Measurements from ENCODE around the gene ATP6V1F. TPM values are rescaled to one million over a fixed set of nuclear protein-coding genes. Genes with fewer than 3 reads are reported as not detected.

ATP6V1F gene
- polyA plus RNA-seq, 5 donors: 103 to 141 (median 116) TPM

- DNase-seq: peak; percentile 93
Measured at GRCh38 chr7:128833148-128833945, 29.3 kb upstream of the ATP6V1F start.

GRCh38 chr7:128833946-128834325, 28.7 kb upstream of the ATP6V1F start:
- DNase-seq: no peak

GRCh38 chr7:128835231-128835751, 27.4 kb upstream of the ATP6V1F start:
- DNase-seq: no peak

GRCh38 chr7:128835790-128836641, 26.6 kb upstream of the ATP6V1F start:
- DNase-seq: no peak

- no peak for DNase-seq
Measured at GRCh38 chr7:128836729-128837348, 25.8 kb upstream of the ATP6V1F start.

GRCh38 chr7:128837521-128837921, 25.1 kb upstream of the ATP6V1F start:
- no peak for DNase-seq

- DNase-seq: no peak
Measured at GRCh38 chr7:128838109-128838779, 24.4 kb upstream of the ATP6V1F start.

GRCh38 chr7:128838981-128839731, 23.5 kb upstream of the ATP6V1F start:
- DNase-seq: no peak

- DNase-seq: no peak
Measured at GRCh38 chr7:128839751-128840177, 22.9 kb upstream of the ATP6V1F start.

- no peak for DNase-seq
Measured at GRCh38 chr7:128840326-128841170, 22.1 kb upstream of the ATP6V1F start.

GRCh38 chr7:128841171-128841690, 21.4 kb upstream of the ATP6V1F start:
- no peak for DNase-seq

- no peak for DNase-seq
Measured at GRCh38 chr7:128841921-128842673, 20.6 kb upstream of the ATP6V1F start.

GRCh38 chr7:128842674-128843641, 19.7 kb upstream of the ATP6V1F start:
- DNase-seq: no peak

GRCh38 chr7:128843938-128844621, 18.6 kb upstream of the ATP6V1F start:
- no peak for DNase-seq

- no peak for DNase-seq
Measured at GRCh38 chr7:128844777-128845311, 17.8 kb upstream of the ATP6V1F start.

- DNase-seq: no peak
Measured at GRCh38 chr7:128845475-128845874, 17.2 kb upstream of the ATP6V1F start.

GRCh38 chr7:128845987-128846386, 16.7 kb upstream of the ATP6V1F start:
- DNase-seq: no peak

All from right lung (tissue), 5 donors.